Stimulated activated CD4-positive, alpha-beta T cell treated with anti-CD3 and anti-CD28 coated beads, Interleukin-12 subunit alpha, Interleukin-12 subunit beta, amount 100 ng/mL, for 48 hours (primary cell): ENCODE data around the gene GHR.
"Not testable (repeated sequence)": the region's sequence is repeated elsewhere in the genome, so short reads cannot be mapped to it uniquely, and the experiment has no call there.

Experiments
- DNase-seq, 3 donors: peaks; one replicate each; pipeline ENCODE4 v3.0.0-alpha.2; 2020; ENCODE audit warnings: low read depth in 2 of 3, low spot score in 1 of 3

The GHR gene

GRCh38 chr5:42566652-42567295, 143.5 kb downstream of the GHR start:
- DNase-seq, result no peak

DNA sequence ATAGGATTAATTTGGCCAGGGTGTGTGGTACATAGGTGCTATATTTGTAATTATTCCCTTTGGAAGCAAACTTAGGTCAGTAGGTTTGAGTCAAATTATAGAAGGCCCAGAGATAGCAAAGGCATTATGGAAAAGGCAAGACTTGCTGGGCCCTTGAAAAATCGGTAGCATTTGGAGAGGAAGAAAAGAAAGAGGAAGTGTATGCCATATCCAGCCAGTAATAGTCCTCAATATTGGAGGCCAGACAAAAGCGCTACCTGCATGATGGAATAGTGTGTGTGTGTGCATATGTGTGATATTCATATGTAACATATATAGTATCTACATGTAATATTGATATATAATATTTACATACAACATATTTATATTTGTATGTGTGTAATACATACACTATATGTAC, 146.1 kb downstream of the GHR start:
- DNase-seq, result no peak

GRCh38 chr5:42569953-42570548, 146.8 kb downstream of the GHR start:
- DNase-seq, result no peak

DNA sequence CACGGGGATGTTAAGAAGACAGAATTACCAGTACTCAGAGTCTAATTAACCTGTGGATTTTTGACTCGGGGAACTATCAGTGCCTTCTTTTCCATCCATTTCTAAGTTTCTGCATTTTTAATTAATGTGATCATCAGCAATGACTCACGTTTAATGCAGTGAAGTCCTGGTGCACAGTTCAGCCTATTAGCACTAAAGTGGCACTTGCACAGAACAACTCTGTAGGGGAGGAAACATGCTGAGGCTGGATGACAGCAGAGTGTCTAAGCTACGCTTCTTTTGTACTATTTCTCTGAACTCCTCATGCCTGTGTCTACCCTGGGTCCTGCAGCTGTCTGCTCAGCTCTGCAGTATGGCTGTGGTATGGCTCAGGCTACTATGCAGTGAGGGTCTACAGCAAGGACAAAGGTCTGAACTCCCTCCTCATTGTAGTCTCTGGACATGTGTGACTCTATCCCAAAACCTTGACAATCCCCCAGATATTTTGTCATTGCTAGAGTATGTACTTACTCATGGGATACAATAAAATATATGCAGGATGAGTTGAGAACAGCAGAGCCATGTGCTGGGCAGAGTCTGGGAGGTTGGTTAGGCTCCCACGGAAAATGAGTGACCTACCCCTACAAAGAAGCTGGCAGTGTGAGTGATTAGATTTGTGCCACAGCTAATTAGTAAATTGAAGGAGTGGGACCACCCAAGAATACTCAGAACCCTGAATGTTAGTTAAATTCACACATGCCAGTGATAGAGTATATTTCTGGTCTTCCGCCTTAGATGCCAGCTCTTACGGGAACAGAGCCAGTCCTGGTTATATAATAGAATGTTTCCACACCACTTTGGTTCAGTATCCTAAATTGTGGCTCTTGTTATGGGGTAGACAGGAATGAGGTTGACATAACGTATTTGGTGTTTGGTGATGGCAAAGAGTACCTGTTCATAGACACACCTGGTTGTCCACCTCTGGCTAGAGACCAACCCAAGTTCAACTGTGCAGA, 148.0 kb downstream of the GHR start:
- DNase-seq, result no peak

GRCh38 chr5:42572313-42572712, 149.1 kb downstream of the GHR start:
- DNase-seq, result no peak

DNA sequence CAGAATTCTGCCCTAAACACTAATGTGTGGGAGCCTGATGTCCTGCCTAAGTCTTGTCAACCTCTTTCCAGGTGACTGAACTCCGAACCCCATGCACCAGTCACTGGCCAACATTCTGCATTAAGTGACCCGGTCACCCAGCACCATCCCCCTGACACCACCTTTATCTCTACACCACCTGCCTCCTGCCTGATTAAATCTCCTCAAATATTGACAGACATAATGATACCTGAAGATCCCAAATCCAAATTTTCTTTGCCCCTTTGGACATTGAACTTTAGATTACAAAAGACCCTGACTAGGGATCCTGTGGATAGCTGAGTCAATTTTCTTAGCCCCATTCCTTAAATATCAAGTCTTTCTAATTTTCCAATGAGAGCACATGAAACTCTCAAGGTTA, 150.1 kb downstream of the GHR start:
- no peak for DNase-seq

- not testable (repeated sequence) for DNase-seq
Observed at GRCh38 chr5:42575914-42576313, 152.7 kb downstream of the GHR start.

DNA sequence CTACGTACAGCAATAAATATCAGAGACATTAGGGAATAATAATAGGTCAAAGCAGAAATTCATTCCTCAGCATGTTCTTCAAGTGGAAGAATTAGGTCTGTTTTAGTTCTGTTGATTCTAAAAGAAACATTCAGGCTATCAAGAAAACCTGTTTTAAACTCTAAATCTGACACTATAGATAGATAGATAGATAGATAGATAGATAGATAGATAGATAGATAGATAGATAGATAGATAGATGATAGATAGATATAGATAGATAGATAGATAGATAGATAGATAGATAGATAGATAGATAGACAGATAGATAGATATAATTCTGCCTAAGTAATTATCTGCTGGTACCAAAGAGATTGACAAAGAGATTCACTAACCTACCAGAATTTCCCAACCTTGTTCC, 155.7 kb downstream of the GHR start:
- not testable (repeated sequence) for DNase-seq

DNA sequence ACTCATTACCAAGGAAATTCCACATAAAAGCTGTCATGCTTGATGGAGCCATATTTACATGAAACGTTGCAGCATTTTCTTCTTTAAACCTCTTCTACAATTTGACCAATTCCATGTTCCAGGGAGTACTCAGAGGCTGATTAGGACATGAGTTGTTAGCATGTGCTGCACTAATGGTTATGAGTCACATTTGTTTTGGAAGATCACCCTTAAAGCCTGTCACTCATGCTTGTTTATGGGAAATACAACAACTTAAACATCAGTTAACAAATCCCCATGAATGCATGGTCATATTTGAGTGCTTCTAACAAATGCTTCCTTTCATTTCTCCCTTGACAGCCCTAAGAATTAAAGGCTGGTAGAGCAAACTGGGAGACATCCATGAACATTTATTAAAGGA, 156.1 kb downstream of the GHR start:
- DNase-seq, result no peak

- DNase-seq, result no peak
Observed at GRCh38 chr5:42581845-42582244, 158.6 kb downstream of the GHR start.

DNA sequence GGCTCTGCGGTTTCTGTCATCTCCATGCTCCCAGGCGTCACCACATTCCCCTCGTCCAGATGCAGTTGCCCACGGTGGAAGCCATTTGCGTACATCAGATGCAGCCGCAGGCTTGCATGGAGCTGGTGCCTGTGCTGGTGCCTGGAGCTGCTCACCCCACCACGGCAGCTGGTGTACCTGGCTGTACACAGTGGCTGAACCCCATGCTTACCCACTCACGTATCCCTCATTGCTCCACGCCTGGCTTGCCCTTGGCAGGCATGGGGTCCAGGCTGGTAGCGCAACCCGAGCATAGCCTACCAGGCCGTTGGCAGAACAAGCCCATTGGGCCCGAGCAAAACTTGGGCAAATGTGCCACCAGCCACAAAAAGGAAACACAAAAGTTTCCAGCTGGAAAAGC, 159.5 kb downstream of the GHR start:
- no peak for DNase-seq

DNA sequence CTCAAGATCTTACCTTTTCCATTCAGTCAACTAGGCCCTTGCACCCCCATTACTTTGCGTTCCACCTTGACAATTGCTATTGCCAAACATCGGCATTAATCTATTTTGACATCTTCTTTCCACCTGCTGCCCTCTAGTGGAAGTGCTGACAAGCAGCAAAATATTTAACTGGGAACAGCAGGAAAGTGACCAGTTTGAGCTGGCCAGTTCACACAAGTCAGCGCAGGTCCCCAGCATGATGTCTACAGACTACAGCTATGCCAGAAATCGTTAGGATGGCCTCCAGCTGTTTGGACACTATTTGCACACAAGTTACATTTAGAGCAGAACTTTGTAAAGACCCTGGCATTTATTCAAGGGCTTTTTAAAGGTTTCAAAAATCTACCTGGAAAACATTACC, 160.1 kb downstream of the GHR start:
- DNase-seq, result peak in 2 of 3 donors; percentile 12 to 26

- DNase-seq, result no peak
Observed at GRCh38 chr5:42586625-42587024, 163.4 kb downstream of the GHR start.

DNA sequence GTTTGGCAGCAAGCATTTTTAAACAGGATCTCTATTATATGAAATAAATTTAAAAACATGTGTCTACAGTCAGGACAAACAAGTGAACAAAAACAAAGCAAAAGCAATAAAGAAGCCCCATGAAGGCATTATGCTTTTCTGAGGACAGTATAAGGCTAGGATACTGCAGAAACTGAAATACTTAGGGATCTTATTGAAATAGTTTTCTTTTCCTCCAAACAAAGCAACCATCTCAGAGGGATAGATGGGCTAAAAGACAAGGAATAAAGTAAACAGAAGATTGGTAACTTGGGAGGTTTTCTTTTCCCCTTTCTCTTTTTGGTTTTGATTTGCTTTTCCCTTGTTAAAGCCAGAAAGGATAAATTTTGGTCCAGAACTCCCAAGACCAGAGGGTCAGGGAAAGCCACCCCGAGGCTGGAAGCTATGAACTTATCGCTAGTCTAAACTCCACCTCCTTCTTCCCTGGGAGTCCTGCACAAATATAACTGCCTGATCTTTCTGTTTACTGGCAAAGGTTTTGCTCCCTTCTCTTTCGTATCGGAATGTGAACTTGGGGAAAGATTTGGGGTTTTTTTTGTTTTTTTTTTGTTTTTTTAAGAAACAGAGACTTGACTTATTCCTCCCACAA, 164.0 kb downstream of the GHR start:
- DNase-seq, result no peak

GRCh38 chr5:42590566-42590965, 167.3 kb downstream of the GHR start:
- no peak for DNase-seq

DNA sequence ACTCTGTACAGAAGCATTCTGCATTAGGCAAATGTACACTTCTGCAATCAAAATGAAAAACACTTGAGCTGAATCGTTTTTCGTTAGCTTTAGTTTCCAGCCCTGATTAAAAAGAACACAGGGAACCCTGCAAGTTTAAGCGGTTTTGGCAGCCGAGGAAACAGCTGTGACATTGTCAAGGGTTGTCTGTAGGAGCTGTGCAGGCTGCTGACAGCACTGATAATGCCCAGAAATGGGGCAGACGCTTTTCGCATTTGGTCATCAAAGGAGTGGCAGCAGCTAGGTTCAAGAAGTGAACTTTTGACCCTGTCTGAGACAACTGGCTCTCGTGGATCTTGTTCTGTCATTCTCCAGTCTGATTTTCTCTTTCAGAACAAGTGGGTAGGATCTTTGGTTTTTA, 167.8 kb downstream of the GHR start:
- DNase-seq, result no peak

- DNase-seq, result no peak
Observed at GRCh38 chr5:42592401-42593140, 169.3 kb downstream of the GHR start.

DNA sequence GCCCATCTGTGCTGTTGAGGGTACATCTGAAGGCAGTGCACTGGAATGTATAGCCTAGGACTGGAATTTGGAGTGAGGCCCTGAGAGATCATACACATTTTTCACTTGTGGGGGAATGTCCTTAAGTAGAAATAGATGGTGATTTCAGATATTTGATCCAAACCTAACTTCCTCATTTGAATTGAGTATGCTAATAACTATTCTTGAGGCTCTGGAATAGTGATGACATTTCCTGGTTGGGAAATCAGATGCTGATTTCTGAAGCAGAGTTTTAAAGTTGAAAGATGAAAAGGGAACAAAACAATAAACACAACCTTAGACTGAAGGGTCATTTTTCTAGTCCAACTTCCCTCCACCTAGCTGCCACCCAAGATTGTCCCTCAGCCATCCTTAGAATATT, 170.4 kb downstream of the GHR start:
- no peak for DNase-seq

DNA sequence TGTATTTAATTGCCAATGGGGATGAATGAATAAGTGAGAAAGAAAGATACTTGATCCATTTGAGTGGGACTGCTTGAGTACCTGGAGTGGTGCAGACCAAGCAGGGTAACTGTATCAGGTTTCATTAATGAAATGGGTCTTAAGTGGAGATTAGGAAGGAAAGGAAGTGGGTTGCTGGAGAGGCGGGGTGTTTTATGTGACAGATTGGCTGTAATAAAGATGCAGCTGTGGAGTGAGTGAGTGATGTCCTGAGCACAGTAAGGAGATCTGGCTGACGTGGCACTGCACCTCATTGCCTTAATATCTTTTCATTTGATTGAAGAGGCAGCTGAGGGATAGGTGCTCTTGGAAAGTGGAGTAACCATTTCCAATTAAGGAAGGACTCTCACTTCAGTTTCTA, 172.4 kb downstream of the GHR start:
- DNase-seq, result no peak

GRCh38 chr5:42596817-42597216, 173.6 kb downstream of the GHR start:
- DNase-seq, result no peak
